ENCODE results near the gene EXOSC7.
A peak's percentile ranks its signal among the peaks of the same experiment; 100 is the strongest.

DNA sequence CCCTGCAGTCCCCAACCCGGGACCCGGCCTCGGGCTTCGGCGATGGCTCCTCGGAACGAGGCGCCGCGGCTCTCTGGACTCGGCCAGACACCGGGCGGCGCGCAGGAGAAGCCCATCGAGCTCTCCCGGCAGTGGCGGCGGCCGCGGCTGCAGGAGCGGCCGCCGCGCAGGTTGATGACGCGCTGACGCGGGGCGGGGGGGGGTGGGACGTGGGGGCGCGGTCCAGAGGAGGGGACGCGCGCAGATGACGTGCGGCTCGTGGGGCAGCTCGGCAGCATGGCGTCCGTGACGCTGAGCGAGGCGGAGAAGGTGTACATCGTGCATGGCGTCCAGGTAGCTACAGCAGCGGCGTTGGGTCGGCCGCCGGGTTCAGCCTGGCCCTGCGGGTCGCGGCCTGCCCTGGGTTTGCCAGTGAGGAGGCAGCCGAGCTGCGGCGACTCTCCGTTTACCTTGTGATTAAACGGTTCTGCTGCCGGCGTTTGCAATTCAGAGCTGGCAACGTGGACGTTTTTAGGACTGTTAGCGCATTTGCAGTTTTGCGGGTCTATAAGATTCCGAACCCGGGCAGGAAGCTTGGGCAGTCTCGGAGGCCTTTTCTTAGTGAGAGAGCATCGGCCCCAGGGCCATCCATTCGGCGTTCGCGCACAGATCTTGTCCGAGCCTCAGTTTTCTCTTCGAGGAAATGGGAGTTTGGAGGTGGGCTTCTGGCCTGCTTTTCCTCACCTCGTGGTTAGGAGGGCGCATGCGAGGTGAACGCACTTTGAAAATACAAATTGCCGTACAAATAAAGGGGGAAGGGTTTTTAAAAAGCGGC is at the start of gene EXOSC7, which contains the start of gene ZDHHC3:
- TF ChIP-seq POLR2A (IDR thresholded peaks at IDR 0.05), result peak in 1 of 2 donors; percentile 77
- TF ChIP-seq, protein P1, sequence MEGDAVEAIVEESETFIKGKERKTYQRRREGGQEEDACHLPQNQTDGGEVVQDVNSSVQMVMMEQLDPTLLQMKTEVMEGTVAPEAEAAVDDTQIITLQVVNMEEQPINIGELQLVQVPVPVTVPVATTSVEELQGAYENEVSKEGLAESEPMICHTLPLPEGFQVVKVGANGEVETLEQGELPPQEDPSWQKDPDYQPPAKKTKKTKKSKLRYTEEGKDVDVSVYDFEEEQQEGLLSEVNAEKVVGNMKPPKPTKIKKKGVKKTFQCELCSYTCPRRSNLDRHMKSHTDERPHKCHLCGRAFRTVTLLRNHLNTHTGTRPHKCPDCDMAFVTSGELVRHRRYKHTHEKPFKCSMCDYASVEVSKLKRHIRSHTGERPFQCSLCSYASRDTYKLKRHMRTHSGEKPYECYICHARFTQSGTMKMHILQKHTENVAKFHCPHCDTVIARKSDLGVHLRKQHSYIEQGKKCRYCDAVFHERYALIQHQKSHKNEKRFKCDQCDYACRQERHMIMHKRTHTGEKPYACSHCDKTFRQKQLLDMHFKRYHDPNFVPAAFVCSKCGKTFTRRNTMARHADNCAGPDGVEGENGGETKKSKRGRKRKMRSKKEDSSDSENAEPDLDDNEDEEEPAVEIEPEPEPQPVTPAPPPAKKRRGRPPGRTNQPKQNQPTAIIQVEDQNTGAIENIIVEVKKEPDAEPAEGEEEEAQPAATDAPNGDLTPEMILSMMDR (IDR thresholded peaks at IDR 0.05), result no peak

Data from thyroid gland (tissue), 4 donors.